Measurements from ENCODE around the gene MARF1. TPM values are rescaled to one million over a fixed set of nuclear protein-coding genes. Genes with fewer than 3 reads are reported as not detected.
A peak's percentile ranks its signal among the peaks of the same experiment; 100 is the strongest.
"Not testable (repeated sequence)": the region's sequence is repeated elsewhere in the genome, so short reads cannot be mapped to it uniquely, and the experiment has no call there.

MARF1 gene
- total RNA-seq, 1 experiment from 2014 or later = 25.2 TPM

DNA sequence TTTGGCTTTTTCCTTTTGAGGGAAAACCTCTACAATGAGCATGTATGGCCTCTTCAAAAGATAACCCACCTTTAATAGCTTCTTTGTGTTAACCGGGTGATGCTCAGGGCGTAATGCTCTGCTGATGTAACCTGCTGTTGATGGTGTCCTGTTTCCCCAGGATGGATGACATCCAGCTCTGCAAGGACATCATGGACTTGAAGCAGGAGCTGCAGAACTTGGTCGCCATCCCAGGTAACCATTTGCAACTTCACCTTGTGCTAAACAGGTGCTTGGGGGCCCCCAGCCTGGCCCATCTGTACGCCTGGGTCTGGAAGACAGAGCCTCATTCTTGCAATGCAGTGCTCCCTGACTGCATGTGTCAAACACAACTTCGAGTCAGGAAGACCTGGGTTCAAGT is 75.1 kb downstream of the MARF1 start:
- no peak for DNase-seq
- Histone ChIP-seq H3K36me3 (peaks cover 19% of the 10 kb centered on the region), H3K4me3 (no peak overlapping the region), H3K4me1 (no peaks in the 10 kb centered on the region), H3K27me3 (no peaks in the 10 kb centered on the region), H3K27ac (no peak overlapping the region), H3K9me3 (replicated peaks) (no peaks in the 10 kb centered on the region)

DNA sequence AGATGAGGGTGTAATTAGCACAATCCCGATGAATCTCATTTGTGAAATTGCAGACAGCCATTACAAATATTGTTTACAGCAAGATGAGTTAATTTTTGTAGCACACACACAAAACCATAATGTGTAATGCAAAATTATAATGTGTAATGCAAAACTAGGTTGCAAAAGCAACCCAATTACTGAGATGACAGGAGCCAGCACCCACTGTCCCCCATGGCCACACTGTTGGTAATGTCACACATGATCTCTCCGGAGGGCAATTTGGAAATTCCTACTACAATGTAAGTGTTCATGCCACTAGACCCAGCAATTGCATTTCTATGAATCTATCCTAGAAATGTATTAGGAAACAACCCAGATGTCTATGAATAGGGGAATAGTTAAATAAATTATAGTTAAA is 76.9 kb downstream of the MARF1 start:
- no peaks in the 10 kb centered on the region for H3K4me1 ChIP-seq
- H3K4me3 ChIP-seq = no peak overlapping the region
- no peaks in the 10 kb centered on the region for H3K27me3 ChIP-seq
- no peaks in the 10 kb centered on the region for H3K9me3 ChIP-seq (replicated peaks)
- peaks cover 19% of the 10 kb centered on the region for H3K36me3 ChIP-seq
- H3K27ac ChIP-seq = no peak overlapping the region
- DNase-seq = no peak

GRCh38 chr16:15564604-15565339 is 78.2 kb downstream of the MARF1 start:
- DNase-seq = no peak
- Histone ChIP-seq H3K4me3 (no peak overlapping the region), H3K4me1 (no peaks in the 10 kb centered on the region), H3K27me3 (no peaks in the 10 kb centered on the region), H3K27ac (no peak overlapping the region), H3K36me3 (peaks cover 19% of the 10 kb centered on the region), H3K9me3 (replicated peaks) (no peaks in the 10 kb centered on the region)

- Histone ChIP-seq H3K9me3 (replicated peaks) (no peaks in the 10 kb centered on the region), H3K27ac (no peak overlapping the region), H3K36me3 (peaks cover 3% of the 10 kb centered on the region; the same call in 1 of the 2 replicates), H3K27me3 (no peaks in the 10 kb centered on the region), H3K4me1 (no peaks in the 10 kb centered on the region), H3K4me3 (no peak overlapping the region)
- no peak for DNase-seq
These were observed 83.8 kb downstream of the MARF1 start for GRCh38 chr16:15559176-15559575.

DNA sequence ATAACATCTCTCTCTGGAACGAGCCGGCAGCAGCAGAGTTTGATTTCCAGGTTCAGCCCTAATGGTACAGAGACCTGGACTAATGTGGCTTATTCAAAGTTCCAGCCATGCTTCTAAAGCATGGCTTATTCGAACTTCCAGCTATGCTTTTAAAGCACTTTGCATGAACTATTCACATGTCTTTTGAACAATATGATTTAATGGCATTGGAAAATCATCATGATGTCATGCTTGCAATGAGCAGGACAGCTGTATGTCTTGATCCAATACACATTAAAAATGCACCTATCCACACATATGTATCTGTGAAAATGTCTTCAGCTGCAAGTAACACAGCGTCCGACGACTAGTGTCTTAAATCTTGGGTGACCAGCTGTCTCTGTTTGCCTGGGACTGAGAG is 85.7 kb downstream of the MARF1 start:
- H3K4me1 ChIP-seq = no peaks in the 10 kb centered on the region
- H3K4me3 ChIP-seq = no peak overlapping the region
- H3K36me3 ChIP-seq = no peaks in the 10 kb centered on the region; the same call in 1 of the 2 replicates
- no peaks in the 10 kb centered on the region for H3K9me3 ChIP-seq (replicated peaks)
- no peak for DNase-seq
- no peak overlapping the region for H3K27ac ChIP-seq
- no peaks in the 10 kb centered on the region for H3K27me3 ChIP-seq

DNA sequence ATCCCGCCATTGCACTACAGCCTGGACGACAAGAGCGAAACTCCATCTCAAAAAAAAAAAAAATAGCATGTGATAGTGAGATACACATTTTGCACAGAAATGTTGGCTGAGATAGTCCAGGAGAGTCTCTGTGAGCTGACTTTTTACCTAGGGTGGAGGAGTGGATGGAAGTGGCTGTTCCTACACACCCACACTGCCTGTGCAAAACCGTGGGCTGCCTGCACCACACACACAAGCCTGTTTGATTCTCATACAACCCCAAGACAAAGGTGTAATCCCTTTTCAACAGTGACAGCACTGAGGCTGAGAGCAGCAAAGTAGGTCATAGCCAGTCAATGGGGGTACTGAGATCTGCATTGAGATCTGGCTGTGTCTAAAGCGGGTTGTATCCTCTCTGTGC is 86.8 kb downstream of the MARF1 start:
- Histone ChIP-seq H3K4me3 (no peak overlapping the region), H3K27ac (no peak overlapping the region), H3K9me3 (replicated peaks) (no peaks in the 10 kb centered on the region), H3K27me3 (no peaks in the 10 kb centered on the region), H3K36me3 (no peaks in the 10 kb centered on the region; the same call in 1 of the 2 replicates), H3K4me1 (no peaks in the 10 kb centered on the region)
- no peak for DNase-seq

GRCh38 chr16:15553313-15554088 is 89.5 kb downstream of the MARF1 start:
- no peak overlapping the region for H3K4me3 ChIP-seq
- no peaks in the 10 kb centered on the region for H3K27me3 ChIP-seq
- H3K9me3 ChIP-seq (replicated peaks) = no peaks in the 10 kb centered on the region
- H3K36me3 ChIP-seq = peaks cover 2% of the 10 kb centered on the region; the same call in 1 of the 2 replicates
- DNase-seq = no peak
- H3K4me1 ChIP-seq = 0 out of 2 replicates have a peak, but pooled peaks cover 4% of the 10 kb centered on the region
- H3K27ac ChIP-seq = no peak overlapping the region

- peaks cover 2% of the 10 kb centered on the region; the same call in 1 of the 2 replicates for H3K36me3 ChIP-seq
These were observed 90.4 kb downstream of the MARF1 start for GRCh38 chr16:15552507-15552906.

DNA sequence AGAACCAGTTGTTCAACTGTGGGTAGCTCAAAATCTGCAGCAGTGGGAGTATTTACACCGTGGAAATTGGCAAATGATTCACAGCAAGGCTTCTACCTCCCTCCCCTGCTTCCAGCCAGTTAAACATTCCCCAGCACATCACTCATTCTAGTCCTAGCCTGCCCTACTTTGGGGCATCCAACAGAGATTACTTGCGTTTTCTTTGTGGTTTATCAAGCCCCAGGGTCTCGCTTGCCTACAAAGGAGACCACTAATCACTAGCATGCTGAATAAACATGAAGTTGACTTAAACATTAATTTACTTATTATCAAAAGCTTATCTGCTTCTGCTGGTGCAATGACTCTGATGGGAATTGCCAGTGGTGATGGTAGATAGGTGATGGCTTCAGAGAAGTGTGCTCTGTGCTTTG is 94.5 kb downstream of the MARF1 start:
- H3K27me3 ChIP-seq = no peaks in the 10 kb centered on the region
- H3K4me1 ChIP-seq = 0 out of 2 replicates have a peak, but pooled peaks cover 4% of the 10 kb centered on the region
- H3K27ac ChIP-seq = no peak overlapping the region
- peak; percentile 50 to 57 for DNase-seq
- peaks cover 10% of the 10 kb centered on the region; the same call in 1 of the 2 replicates for H3K36me3 ChIP-seq
- H3K4me3 ChIP-seq = no peak overlapping the region
- H3K9me3 ChIP-seq (replicated peaks) = peaks cover under 1% of the 10 kb centered on the region; the same call in 1 of the 2 replicates

More at GRCh38 chr16:15552507-15552906, 90.4 kb downstream of the MARF1 start:
- no peak for DNase-seq
- Histone ChIP-seq H3K9me3 (replicated peaks) (no peaks in the 10 kb centered on the region), H3K4me3 (no peak overlapping the region), H3K4me1 (0 out of 2 replicates have a peak, but pooled peaks cover 4% of the 10 kb centered on the region), H3K27ac (no peak overlapping the region), H3K27me3 (no peaks in the 10 kb centered on the region)

- DNase-seq = no peak
- H3K4me1 ChIP-seq = 0 out of 2 replicates have a peak, but pooled peaks cover 4% of the 10 kb centered on the region
- H3K36me3 ChIP-seq = peaks cover 10% of the 10 kb centered on the region; the same call in 1 of the 2 replicates
- H3K27ac ChIP-seq = no peak overlapping the region
- H3K27me3 ChIP-seq = no peaks in the 10 kb centered on the region
- peaks cover 9% of the 10 kb centered on the region for H3K9me3 ChIP-seq (replicated peaks)
- H3K4me3 ChIP-seq = no peak overlapping the region
These were observed 95.2 kb downstream of the MARF1 start for GRCh38 chr16:15547768-15548096.

DNA sequence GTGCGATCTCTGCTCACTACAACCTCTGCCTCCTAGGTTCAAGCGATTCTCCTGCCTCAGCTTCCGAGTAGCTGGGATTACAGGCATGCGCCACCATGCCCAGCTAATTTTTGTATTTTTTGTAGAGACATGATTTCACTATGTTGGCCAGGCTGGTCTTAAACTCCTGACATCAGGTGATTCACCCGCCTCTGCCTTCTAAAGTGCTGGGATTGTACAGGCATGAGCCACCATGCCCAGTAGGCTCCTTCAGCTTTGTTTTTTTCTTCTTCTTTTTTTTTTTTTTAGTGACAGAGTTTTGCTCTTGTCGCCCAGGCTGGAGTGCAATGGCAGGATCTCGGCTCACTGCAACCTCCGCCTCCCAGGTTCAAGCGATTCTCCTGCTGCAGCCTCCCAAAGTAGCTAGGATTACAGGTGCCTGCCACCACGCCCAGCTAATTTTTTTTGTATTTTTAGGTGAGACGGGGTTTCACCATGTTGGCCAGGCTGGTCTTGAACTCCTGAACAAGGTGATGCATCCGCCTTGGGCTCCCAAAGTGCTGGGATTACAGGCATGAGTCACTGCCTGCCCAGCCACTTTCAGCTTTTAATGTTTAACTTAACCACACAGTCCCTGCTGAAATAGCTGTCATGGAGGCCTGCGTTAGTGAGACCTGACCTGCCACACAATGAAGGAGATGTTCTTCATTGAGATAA is 95.7 kb downstream of the MARF1 start:
- not testable (repeated sequence) for H3K27ac ChIP-seq; H3K9me3 ChIP-seq (replicated peaks); H3K4me3 ChIP-seq; H3K27me3 ChIP-seq; H3K4me1 ChIP-seq; DNase-seq
- peaks cover 10% of the 10 kb centered on the region; the same call in 1 of the 2 replicates for H3K36me3 ChIP-seq

DNA sequence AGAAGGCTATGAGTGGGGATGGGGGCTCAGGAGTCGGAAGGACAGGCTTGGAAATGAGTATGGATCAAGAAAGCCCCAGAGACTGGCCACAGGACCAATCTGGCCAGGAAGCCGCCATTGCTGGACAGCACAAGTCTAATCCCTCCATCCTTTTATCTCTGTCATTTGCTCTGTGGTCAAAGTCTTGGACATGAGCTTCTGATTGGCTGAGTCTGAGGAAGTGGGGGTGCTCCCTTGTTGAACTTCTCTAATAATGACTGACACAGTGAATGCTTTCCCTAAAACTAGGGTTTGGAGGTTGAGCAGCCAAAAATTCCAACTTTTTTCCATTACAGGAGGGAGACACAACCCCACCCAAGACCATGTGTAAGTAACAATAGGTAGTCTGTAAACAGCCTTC is 97.4 kb downstream of the MARF1 start:
- 0 out of 2 replicates have a peak, but pooled peaks cover 2% of the 10 kb centered on the region for H3K4me1 ChIP-seq
- no peak overlapping the region for H3K4me3 ChIP-seq
- H3K27ac ChIP-seq = no peak overlapping the region
- H3K27me3 ChIP-seq = no peaks in the 10 kb centered on the region
- H3K36me3 ChIP-seq = peaks cover 9% of the 10 kb centered on the region; the same call in 1 of the 2 replicates
- peaks cover 10% of the 10 kb centered on the region for H3K9me3 ChIP-seq (replicated peaks)
- DNase-seq = no peak

DNA sequence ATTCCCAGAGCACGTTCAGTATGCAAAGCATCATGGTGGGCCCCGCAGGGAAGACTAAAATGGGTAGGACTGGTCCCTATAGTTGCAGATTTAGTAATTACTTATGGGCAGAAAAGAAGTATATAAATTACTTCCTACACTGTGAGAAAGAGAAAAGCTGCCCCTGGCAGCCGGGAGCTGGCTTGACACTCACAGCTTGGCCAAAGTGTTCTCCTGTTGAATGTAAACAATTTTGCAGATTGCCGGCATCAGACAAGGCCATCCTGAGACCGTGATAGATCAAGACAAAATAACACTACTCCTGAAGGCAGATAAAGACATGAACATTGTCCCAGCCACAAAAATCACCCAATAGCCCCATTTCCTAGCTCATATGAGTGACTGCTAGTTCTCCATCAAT is 98.5 kb downstream of the MARF1 start:
- Histone ChIP-seq H3K27ac (no peak overlapping the region), H3K9me3 (replicated peaks) (peaks cover 10% of the 10 kb centered on the region), H3K4me1 (no peaks in the 10 kb centered on the region), H3K36me3 (peaks cover 9% of the 10 kb centered on the region; the same call in 1 of the 2 replicates), H3K27me3 (no peaks in the 10 kb centered on the region), H3K4me3 (no peak overlapping the region)
- DNase-seq = no peak

All from SJCRH30 (cell line).